ENCODE data around the gene SDHB. TPM values are rescaled to one million over a fixed set of nuclear protein-coding genes. Genes with fewer than 3 reads are reported as not detected.

Gene SDHB
- total RNA-seq, 2 donors from 2014 or later, result 38.9 to 59.4 TPM

GRCh38 chr1:16969651-16970050, 84.2 kb downstream of the SDHB start:
- 93 to 95% methylated on average over 8 to 9 of the region's 12 CpGs for WGBS, 2 donors
- no peaks in the 10 kb centered on the region for H3K4me1 ChIP-seq
- no peak overlapping the region for H3K4me3 ChIP-seq
- peaks cover 0 to 9% of the 10 kb centered on the region in 2 donors for H3K36me3 ChIP-seq (replicated peaks in 1 of 2; ENCODE audit: insufficient read depth in 1 of 2, low read depth in 2 of 2)
- no peaks in the 10 kb centered on the region for H3K9me3 ChIP-seq
- TF ChIP-seq POLR2A (IDR thresholded peaks at IDR 0.05), result no peak
- TF ChIP-seq, protein P1, sequence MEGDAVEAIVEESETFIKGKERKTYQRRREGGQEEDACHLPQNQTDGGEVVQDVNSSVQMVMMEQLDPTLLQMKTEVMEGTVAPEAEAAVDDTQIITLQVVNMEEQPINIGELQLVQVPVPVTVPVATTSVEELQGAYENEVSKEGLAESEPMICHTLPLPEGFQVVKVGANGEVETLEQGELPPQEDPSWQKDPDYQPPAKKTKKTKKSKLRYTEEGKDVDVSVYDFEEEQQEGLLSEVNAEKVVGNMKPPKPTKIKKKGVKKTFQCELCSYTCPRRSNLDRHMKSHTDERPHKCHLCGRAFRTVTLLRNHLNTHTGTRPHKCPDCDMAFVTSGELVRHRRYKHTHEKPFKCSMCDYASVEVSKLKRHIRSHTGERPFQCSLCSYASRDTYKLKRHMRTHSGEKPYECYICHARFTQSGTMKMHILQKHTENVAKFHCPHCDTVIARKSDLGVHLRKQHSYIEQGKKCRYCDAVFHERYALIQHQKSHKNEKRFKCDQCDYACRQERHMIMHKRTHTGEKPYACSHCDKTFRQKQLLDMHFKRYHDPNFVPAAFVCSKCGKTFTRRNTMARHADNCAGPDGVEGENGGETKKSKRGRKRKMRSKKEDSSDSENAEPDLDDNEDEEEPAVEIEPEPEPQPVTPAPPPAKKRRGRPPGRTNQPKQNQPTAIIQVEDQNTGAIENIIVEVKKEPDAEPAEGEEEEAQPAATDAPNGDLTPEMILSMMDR (IDR thresholded peaks at IDR 0.05), result no peak
- no peak overlapping the region for H3K27ac ChIP-seq
- intact Hi-C loops (cut with DNase I), result loop anchor here (10.0 kb wide), 1 partner anchor 55 kb away; no protein-coding TSS in a partner anchor
- ATAC-seq (no peak), DNase-seq (no peak)
- H3K27me3 ChIP-seq, result no peaks in the 10 kb centered on the region

GRCh38 chr1:16969057-16969611, 84.7 kb downstream of the SDHB start:
- TF ChIP-seq, protein P1 (IDR thresholded peaks at IDR 0.05), result no peak
- no peak for TF ChIP-seq POLR2A (IDR thresholded peaks at IDR 0.05)
- WGBS, 2 donors, result 84 to 91% methylated on average over 13 of the region's 14 CpGs
- Histone ChIP-seq H3K4me3 (no peak overlapping the region), H3K36me3 (replicated peaks in 1 of 2; ENCODE audit: insufficient read depth in 1 of 2, low read depth in 2 of 2) (peaks cover 0 to 9% of the 10 kb centered on the region in 2 donors), H3K4me1 (no peaks in the 10 kb centered on the region), H3K27me3 (no peaks in the 10 kb centered on the region), H3K27ac (no peak overlapping the region), H3K9me3 (no peaks in the 10 kb centered on the region)
- DNase-seq (no peak), ATAC-seq (no peak)
- intact Hi-C loops (cut with DNase I), result no loop called here

Other genes with a start within 250 kb of the SDHB start
- over 10,000 TPM in 1 of 2 donors, under 1 TPM in 1; under 0.01 to 15,479 TPM for gene RNU1-2, start 158.1 kb downstream of the SDHB start, total RNA-seq
- gene CROCC, start 132.1 kb downstream of the SDHB start, total RNA-seq, result 100 to 1,000 TPM in 1 of 2 donors, 10 to 100 TPM in 1; 49.8 to 151 TPM
- 10 to 100 TPM in 1 of 2 donors, 1 to 10 TPM in 1; 1.3 to 13.5 TPM for gene MFAP2, start 73.4 kb downstream of the SDHB start, total RNA-seq
- 10 to 100 TPM; 56.8 to 61.0 TPM for gene ATP13A2, start 42.1 kb downstream of the SDHB start, total RNA-seq
- 1 to 10 TPM; 2.3 to 3.0 TPM for gene PADI2, start 65.4 kb upstream of the SDHB start, total RNA-seq
- gene PADI1, start 151.1 kb upstream of the SDHB start, total RNA-seq, result not detected
- gene PADI3, start 195.1 kb upstream of the SDHB start, total RNA-seq, result not detected

Data from body of pancreas (tissue), 4 donors.